Measurements from ENCODE around the gene ADAMTS5.

- TF ChIP-seq, protein P1, sequence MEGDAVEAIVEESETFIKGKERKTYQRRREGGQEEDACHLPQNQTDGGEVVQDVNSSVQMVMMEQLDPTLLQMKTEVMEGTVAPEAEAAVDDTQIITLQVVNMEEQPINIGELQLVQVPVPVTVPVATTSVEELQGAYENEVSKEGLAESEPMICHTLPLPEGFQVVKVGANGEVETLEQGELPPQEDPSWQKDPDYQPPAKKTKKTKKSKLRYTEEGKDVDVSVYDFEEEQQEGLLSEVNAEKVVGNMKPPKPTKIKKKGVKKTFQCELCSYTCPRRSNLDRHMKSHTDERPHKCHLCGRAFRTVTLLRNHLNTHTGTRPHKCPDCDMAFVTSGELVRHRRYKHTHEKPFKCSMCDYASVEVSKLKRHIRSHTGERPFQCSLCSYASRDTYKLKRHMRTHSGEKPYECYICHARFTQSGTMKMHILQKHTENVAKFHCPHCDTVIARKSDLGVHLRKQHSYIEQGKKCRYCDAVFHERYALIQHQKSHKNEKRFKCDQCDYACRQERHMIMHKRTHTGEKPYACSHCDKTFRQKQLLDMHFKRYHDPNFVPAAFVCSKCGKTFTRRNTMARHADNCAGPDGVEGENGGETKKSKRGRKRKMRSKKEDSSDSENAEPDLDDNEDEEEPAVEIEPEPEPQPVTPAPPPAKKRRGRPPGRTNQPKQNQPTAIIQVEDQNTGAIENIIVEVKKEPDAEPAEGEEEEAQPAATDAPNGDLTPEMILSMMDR (IDR thresholded peaks at IDR 0.05) = no peak
- TF ChIP-seq POLR2A (IDR thresholded peaks at IDR 0.05) = no peak
These were observed 12.2 kb downstream of the ADAMTS5 start for GRCh38 chr21:26954662-26955121.
